Caco-2 (cell line): ENCODE data around the gene LY9. TPM values are rescaled to one million over a fixed set of nuclear protein-coding genes. Genes with fewer than 3 reads are reported as not detected.

Experiments
- BruUV-seq: library from RNA; stranded (reverse); fragments of 400-500 nt; replicated peaks from 2 replicates; lab custom pipeline; 2021; lab: Mats Ljungman, UMichigan
- CTCF ChIA-PET: fragments of 300-600 bp; sonication (Branson Sonifier 250); formaldehyde crosslinking; loops from one replicate; lab custom pipeline; 2022; ENCODE audit warnings: antibody characterized with exemption; lab: Charles Lee
- POLR2A ChIA-PET: fragments of 300-600 bp; sonication (Branson Sonifier 250); formaldehyde crosslinking; loops from one replicate; lab custom pipeline; 2022; ENCODE audit warnings: antibody characterized with exemption; lab: Charles Lee
- DNase-seq, 2 experiments: peaks; one replicate each; pipeline versions ENCODE4 v3.0.0 to v3.0.0-alpha.2; 2020 to 2022
- H3K27me3 ChIP-seq: replicated peaks from 2 replicates; pipeline ENCODE4 v1.6.0; 2011; ENCODE audit warnings: low read length; ENCODE audit not compliant: control insufficient read depth, insufficient read depth
- H3K36me3 ChIP-seq: 2 replicates; pipeline ENCODE4 v1.5.1; 2011; ENCODE audit warnings: low read length; ENCODE audit not compliant: control insufficient read depth, insufficient read depth
- H3K4me1 ChIP-seq: fragments of 250-450 bp; sonication (Bioruptor Pico); 2 replicates; pipeline ENCODE4 v1.5.1; 2020; ENCODE audit warnings: mild to moderate bottlenecking
- H3K4me3 ChIP-seq: 2 replicates; pipeline ENCODE4 v1.5.1; 2011; ENCODE audit warnings: low read depth, mild to moderate bottlenecking, control low read depth, low read length
- H3K9me3 ChIP-seq: fragments of 250-450 bp; sonication (Bioruptor Pico); 2 replicates; pipeline ENCODE4 v1.5.1; 2020; ENCODE audit warnings: mild to moderate bottlenecking, moderate library complexity
- H3K27ac Mint-ChIP-seq: one replicate; pipeline ENCODE4 v1.8.0; 2022; ENCODE audit warnings: mixed read lengths; ENCODE audit not compliant: unreplicated experiment
- H3K27me3 Mint-ChIP-seq: one replicate; pipeline ENCODE4 v1.8.0; 2022; ENCODE audit warnings: mixed read lengths; ENCODE audit not compliant: insufficient read depth, unreplicated experiment
- H3K36me3 Mint-ChIP-seq: one replicate; pipeline ENCODE4 v1.8.0; 2022; ENCODE audit warnings: mild to moderate bottlenecking, mixed read lengths; ENCODE audit not compliant: insufficient read depth, unreplicated experiment
- H3K4me1 Mint-ChIP-seq: one replicate; pipeline ENCODE4 v1.8.0; 2022; ENCODE audit warnings: low read depth, mixed read lengths; ENCODE audit not compliant: unreplicated experiment
- H3K4me3 Mint-ChIP-seq: one replicate; pipeline ENCODE4 v1.8.0; 2022; ENCODE audit warnings: mild to moderate bottlenecking, moderate library complexity, mixed read lengths; ENCODE audit not compliant: unreplicated experiment
- H3K9me3 Mint-ChIP-seq: one replicate; pipeline ENCODE4 v1.8.0; 2022; ENCODE audit warnings: mixed read lengths; ENCODE audit not compliant: unreplicated experiment
- CTCF ChIP-seq, 2 experiments: fragments of 200-600 bp in 1 of 2; IDR thresholded peaks; 1 replicate in 1 of 2; 2 replicates in 1 of 2; pipeline versions ENCODE4 v1.5.1 to v1.8.0; 2011 to 2022; ENCODE audit warnings: antibody characterized with exemption in 1 of 2, control low read depth in 1 of 2, inconsistent platforms in 1 of 2, low read depth in 1 of 2, low read length in 1 of 2, mild to moderate bottlenecking in 1 of 2, moderate library complexity in 1 of 2; ENCODE audit not compliant: insufficient read depth in 1 of 2, severe bottlenecking in 1 of 2, unreplicated experiment in 1 of 2
- intact Hi-C: fragments of 100-400 bp; cut with micrococcal nuclease; formaldehyde crosslinking; loops from one replicate; pipeline ENCODE4 v1.10.0; 2022; ENCODE audit not compliant: unreplicated experiment
- total RNA-seq: library from RNA; stranded (reverse); gene quantifications from 2 replicates; pipeline ENCODE4 v1.2.3, GENCODE V29; 2022

Gene LY9
- total RNA-seq, 1 experiment from 2014 or later = not detected

DNA sequence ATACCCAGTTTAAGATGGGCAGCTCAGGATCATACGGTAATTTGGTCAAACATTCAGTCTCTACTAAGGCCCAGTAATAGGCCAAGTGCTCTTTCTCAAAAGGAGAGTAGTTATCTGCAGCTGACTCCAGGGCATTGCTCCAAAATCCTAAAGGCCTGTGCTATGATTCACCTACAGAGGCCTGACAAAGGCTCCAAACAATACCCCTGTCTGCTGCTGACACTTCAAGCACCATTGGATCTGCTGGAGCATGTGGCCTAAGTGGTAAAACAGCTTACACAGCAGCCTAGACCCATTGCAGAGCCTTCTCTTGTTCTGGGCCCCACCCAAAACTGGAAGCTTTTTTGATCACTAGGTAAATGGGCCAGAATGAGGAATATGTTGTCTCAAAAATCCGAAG is 34.1 kb upstream of the LY9 start:
- Mint-ChIP-seq H3K9me3 (no peaks in the 10 kb centered on the region), H3K36me3 (no peaks in the 10 kb centered on the region), H3K4me1 (no peaks in the 10 kb centered on the region), H3K27ac (no peak overlapping the region), H3K27me3 (no peaks in the 10 kb centered on the region), H3K4me3 (no peak overlapping the region)
- DNase-seq = no peak
- BruUV-seq = no TSS peak
- Histone ChIP-seq H3K4me1 (no peaks in the 10 kb centered on the region), H3K9me3 (no peaks in the 10 kb centered on the region), H3K36me3 (no peaks in the 10 kb centered on the region), H3K27me3 (no peaks in the 10 kb centered on the region; the same call in 1 of the 2 replicates), H3K4me3 (no peak overlapping the region)
- CTCF ChIA-PET = no interaction called here
- intact Hi-C loops = no loop called here
- POLR2A ChIA-PET = no interaction called here
- TF ChIP-seq CTCF (IDR thresholded peaks at IDR 0.05; ENCODE audit: insufficient read depth in 1 of 2, low read depth in 1 of 2, low read length in 1 of 2, severe bottlenecking in 1 of 2, unreplicated experiment in 1 of 2) = no peak

DNA sequence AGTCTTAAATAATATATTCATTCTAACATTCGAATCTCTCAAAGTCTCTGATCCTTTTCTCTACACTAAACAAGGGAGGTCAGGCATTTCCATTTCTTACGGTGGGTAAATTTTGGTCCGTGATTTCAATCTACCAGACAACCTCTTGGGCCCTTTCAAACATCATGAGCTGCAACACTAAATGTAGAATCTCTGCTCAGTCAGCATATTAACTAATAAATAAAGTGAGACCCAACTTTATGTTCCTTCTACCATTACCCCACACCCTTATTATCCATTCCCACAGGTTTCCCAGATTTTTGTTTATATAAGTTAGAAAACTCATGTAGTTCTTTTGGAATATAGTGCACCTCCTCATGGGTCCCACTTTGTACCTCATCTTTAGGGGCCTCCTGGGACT is 32.0 kb upstream of the LY9 start:
- no peaks in the 10 kb centered on the region for H3K9me3 Mint-ChIP-seq
- no peaks in the 10 kb centered on the region for H3K4me1 Mint-ChIP-seq
- no peak overlapping the region for H3K4me3 ChIP-seq
- no peaks in the 10 kb centered on the region for H3K4me1 ChIP-seq
- H3K27me3 ChIP-seq = no peaks in the 10 kb centered on the region; the same call in 1 of the 2 replicates
- no peak for DNase-seq
- H3K9me3 ChIP-seq = no peaks in the 10 kb centered on the region
- H3K4me3 Mint-ChIP-seq = no peak overlapping the region
- no peaks in the 10 kb centered on the region for H3K36me3 ChIP-seq
- no peak overlapping the region for H3K27ac Mint-ChIP-seq
- POLR2A ChIA-PET = interaction anchor here (0.6 kb wide), 1 partner anchor 82 kb away, joined by 5 read pairs; no protein-coding TSS in a partner anchor
- BruUV-seq = no TSS peak
- intact Hi-C loops = no loop called here
- no peak for TF ChIP-seq CTCF (IDR thresholded peaks at IDR 0.05; ENCODE audit: insufficient read depth in 1 of 2, low read depth in 1 of 2, low read length in 1 of 2, severe bottlenecking in 1 of 2, unreplicated experiment in 1 of 2)
- H3K27me3 Mint-ChIP-seq = no peaks in the 10 kb centered on the region
- CTCF ChIA-PET = no interaction called here
- no peaks in the 10 kb centered on the region for H3K36me3 Mint-ChIP-seq

- CTCF ChIA-PET = interaction anchor here (0.7 to 1.1 kb wide), 3 partner anchors 20 to 87 kb away, joined by 3 read pairs; no protein-coding TSS in a partner anchor
- no peak for DNase-seq
- no peaks in the 10 kb centered on the region for H3K36me3 ChIP-seq
- H3K27me3 ChIP-seq = no peaks in the 10 kb centered on the region; the same call in 1 of the 2 replicates
- no peaks in the 10 kb centered on the region for H3K36me3 Mint-ChIP-seq
- H3K4me1 ChIP-seq = no peaks in the 10 kb centered on the region
- intact Hi-C loops = loop anchor here (1.0 kb wide), 1 partner anchor 41 kb away; no protein-coding TSS in a partner anchor
- no peak overlapping the region for H3K4me3 ChIP-seq
- TF ChIP-seq CTCF (IDR thresholded peaks at IDR 0.05; ENCODE audit: insufficient read depth in 1 of 2, low read depth in 1 of 2, low read length in 1 of 2, severe bottlenecking in 1 of 2, unreplicated experiment in 1 of 2) = no peak
- no peaks in the 10 kb centered on the region for H3K4me1 Mint-ChIP-seq
- no peak overlapping the region for H3K27ac Mint-ChIP-seq
- no peak overlapping the region for H3K4me3 Mint-ChIP-seq
- H3K27me3 Mint-ChIP-seq = no peaks in the 10 kb centered on the region
- H3K9me3 ChIP-seq = no peaks in the 10 kb centered on the region
- no peaks in the 10 kb centered on the region for H3K9me3 Mint-ChIP-seq
- no TSS peak for BruUV-seq
- POLR2A ChIA-PET = no interaction called here
These were observed 28.3 kb upstream of the LY9 start for GRCh38 chr1:160767395-160768294.
